ENCODE measurements around the gene CHAD. TPM values are rescaled to one million over a fixed set of nuclear protein-coding genes. Genes with fewer than 3 reads are reported as not detected.

CHAD gene
- total and polyA plus RNA-seq, 2 of the 4 experiments (the other 2 are of a cell fraction): 0.03 TPM; not detected in 1

DNA sequence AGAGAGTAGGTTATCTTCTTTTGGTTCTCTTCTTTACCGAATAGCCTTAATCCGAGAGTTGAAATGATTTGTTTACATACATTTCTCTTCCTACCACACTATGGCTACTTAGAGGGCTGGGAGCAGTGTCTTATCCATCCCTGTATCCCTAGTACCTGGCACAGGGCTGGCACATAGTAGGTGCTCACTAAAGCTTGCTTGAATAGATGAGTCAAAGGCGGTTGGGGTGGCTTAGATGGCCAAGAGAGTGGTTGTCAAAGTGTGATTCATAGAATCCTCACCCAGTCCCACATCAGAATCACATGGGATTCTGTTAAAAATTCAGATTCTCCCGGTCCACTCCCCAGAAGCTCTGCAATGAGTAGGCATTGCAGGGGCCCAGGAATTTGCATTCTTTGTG lies 11.1 kb downstream of the CHAD start:
- POLR2A ChIA-PET (ENCODE audit: unreplicated experiment): interaction anchor here (0.6 kb wide), 1 partner anchor 327 kb away, joined by 3 read pairs; no protein-coding TSS in a partner anchor
- no peak overlapping the region for H3K23ac ChIP-seq (ENCODE audit: low read depth, low read length)
- H4K91ac ChIP-seq (ENCODE audit: insufficient read depth, low read depth, low read length): no peak overlapping the region
- peaks cover 4% of the 10 kb centered on the region; the same call in 1 of the 2 replicates for H4K20me1 ChIP-seq (ENCODE audit: insufficient read depth, low read length)
- no peak overlapping the region for H4K8ac ChIP-seq (ENCODE audit: low read depth in 2 of 2, low read length in 2 of 2)
- peaks cover 0 to 3% of the 10 kb centered on the region in 2 experiments; a peak in 1 of 4 replicates for H3K79me1 ChIP-seq (ENCODE audit: low read depth in 1 of 2, low read length in 2 of 2)
- peaks cover 3% of the 10 kb centered on the region; the same call in 1 of the 2 replicates for H3K36me3 ChIP-seq (ENCODE audit: control insufficient read depth, insufficient read depth, low read length)
- no peak overlapping the region for H3K4me2 ChIP-seq (ENCODE audit: low read depth, low read length)
- H3K9me3 ChIP-seq (ENCODE audit: control insufficient read depth, insufficient read depth, low read length): no peaks in the 10 kb centered on the region
- ATAC-seq (ENCODE audit: low read depth) (no peak), DNase-seq (no peak)
- no peak overlapping the region for H4K5ac ChIP-seq (ENCODE audit: low read depth, low read length)
- no peak overlapping the region for H3K14ac ChIP-seq (replicated peaks; ENCODE audit: low read depth, low read length)
- WGBS, 2 experiments (ENCODE audit: extremely low coverage in 2 of 2, insufficient read length in 1 of 2): no CpG with 5 or more reads among the region's 4 CpGs
- CTCF ChIA-PET: interaction anchor here (1.0 to 1.4 kb wide), 2 partner anchors 61 to 96 kb away, joined by 3 to 4 read pairs; partner anchors contain the start of gene LRRC59
- no peak overlapping the region for H3K9ac ChIP-seq (ENCODE audit: low read depth, low read length)
- H2AK5ac ChIP-seq (ENCODE audit: low read depth, low read length): no peak overlapping the region
- TF ChIP-seq RAD21 (IDR thresholded peaks at IDR 0.05; ENCODE audit: low read length): no peak
- no peak for TF ChIP-seq CEBPB (IDR thresholded peaks at IDR 0.05; ENCODE audit: low read depth, low read length)
- TF ChIP-seq, protein P1, sequence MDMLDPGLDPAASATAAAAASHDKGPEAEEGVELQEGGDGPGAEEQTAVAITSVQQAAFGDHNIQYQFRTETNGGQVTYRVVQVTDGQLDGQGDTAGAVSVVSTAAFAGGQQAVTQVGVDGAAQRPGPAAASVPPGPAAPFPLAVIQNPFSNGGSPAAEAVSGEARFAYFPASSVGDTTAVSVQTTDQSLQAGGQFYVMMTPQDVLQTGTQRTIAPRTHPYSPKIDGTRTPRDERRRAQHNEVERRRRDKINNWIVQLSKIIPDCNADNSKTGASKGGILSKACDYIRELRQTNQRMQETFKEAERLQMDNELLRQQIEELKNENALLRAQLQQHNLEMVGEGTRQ (IDR thresholded peaks at IDR 0.05; ENCODE audit: low read depth, low read length): no peak
- TF ChIP-seq MAZ (IDR thresholded peaks at IDR 0.05; ENCODE audit: borderline replicate concordance, low read depth, low read length): no peak
- no peak for TF ChIP-seq BHLHE40 (IDR thresholded peaks at IDR 0.05; ENCODE audit: low read depth, low read length)
- TF ChIP-seq RCOR1 (IDR thresholded peaks at IDR 0.05; ENCODE audit: insufficient replicate concordance, low read length): no peak
- TF ChIP-seq MAFK (IDR thresholded peaks at IDR 0.05; ENCODE audit: low read depth, low read length): no peak
- TF ChIP-seq CHD1 (IDR thresholded peaks at IDR 0.05; ENCODE audit: low read depth, low read length): no peak
- no peak for TF ChIP-seq RFX5 (IDR thresholded peaks at IDR 0.05; ENCODE audit: low read depth, low read length)
- TF ChIP-seq, protein P2, sequence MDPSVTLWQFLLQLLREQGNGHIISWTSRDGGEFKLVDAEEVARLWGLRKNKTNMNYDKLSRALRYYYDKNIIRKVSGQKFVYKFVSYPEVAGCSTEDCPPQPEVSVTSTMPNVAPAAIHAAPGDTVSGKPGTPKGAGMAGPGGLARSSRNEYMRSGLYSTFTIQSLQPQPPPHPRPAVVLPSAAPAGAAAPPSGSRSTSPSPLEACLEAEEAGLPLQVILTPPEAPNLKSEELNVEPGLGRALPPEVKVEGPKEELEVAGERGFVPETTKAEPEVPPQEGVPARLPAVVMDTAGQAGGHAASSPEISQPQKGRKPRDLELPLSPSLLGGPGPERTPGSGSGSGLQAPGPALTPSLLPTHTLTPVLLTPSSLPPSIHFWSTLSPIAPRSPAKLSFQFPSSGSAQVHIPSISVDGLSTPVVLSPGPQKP (IDR thresholded peaks at IDR 0.05; ENCODE audit: borderline replicate concordance, low read depth, low read length): no peak
- no peak overlapping the region for H3K56ac ChIP-seq (ENCODE audit: extremely low read depth, insufficient read depth, low read length)
- H3K4me3 ChIP-seq (ENCODE audit: insufficient read depth, low read depth, low read length): no peak overlapping the region
- no peaks in the 10 kb centered on the region for H3K27me3 ChIP-seq (ENCODE audit: control insufficient read depth, insufficient read depth, low read length)
- H2BK15ac ChIP-seq (ENCODE audit: low read depth, low read length): no peak overlapping the region
- 0 out of 2 replicates have a peak, but pooled peaks cover 6% of the 10 kb centered on the region for H3K9me1 ChIP-seq (ENCODE audit: insufficient read depth, low read length)
- dilution Hi-C loops (cut with HindIII; ENCODE audit: low sequenced_read_pairs, unreplicated experiment): no loop called here
- BruUV-seq (replicated peaks): no TSS peak
- H3K4me1 ChIP-seq (ENCODE audit: control insufficient read depth, insufficient read depth, low read length): no peaks in the 10 kb centered on the region
- H3K18ac ChIP-seq (ENCODE audit: low read depth, low read length): no peak overlapping the region
- in situ Hi-C loops (cut with MboI; ENCODE audit: low sequenced_read_pairs): no loop called here
- no peak overlapping the region for H2BK5ac ChIP-seq (ENCODE audit: low read depth, low read length, poor library complexity, severe bottlenecking)
- no peak overlapping the region for H3K27ac ChIP-seq (ENCODE audit: insufficient read depth, low read length)
- H2AFZ ChIP-seq (replicated peaks; ENCODE audit: low read length, poor library complexity): no peak overlapping the region
- intact Hi-C loops (cut with micrococcal nuclease): no loop called here
- H2AK9ac ChIP-seq (replicated peaks; ENCODE audit: low read depth, low read length, poor library complexity): no peak overlapping the region
- H3K4ac ChIP-seq (ENCODE audit: low read depth, low read length): no peak overlapping the region
- H2BK20ac ChIP-seq (ENCODE audit: low read depth, low read length): no peak overlapping the region
- H2BK120ac ChIP-seq (ENCODE audit: low read depth, low read length): no peak overlapping the region
